T-helper 17 cell (primary cell): ENCODE measurements around the gene BMI1. TPM values are rescaled to one million over a fixed set of nuclear protein-coding genes. Genes with fewer than 3 reads are reported as not detected.

ENCODE experiments used
- ATAC-seq: fragments of 150-1000 bp; cut with Tn5 transposase; 2 replicates; pipeline ENCODE4 v1.10.0; 2021; ENCODE audit warnings: mild to moderate bottlenecking, moderate library complexity
- DNase-seq, 3 donors: peaks; one replicate each; pipeline versions ENCODE4 v3.0.0 to v3.0.0-alpha.2; 2020 to 2021
- H3K9me3 ChIP-seq: one replicate; pipeline ENCODE4 v1.7.0; 2013; ENCODE audit warnings: low read length, mild to moderate bottlenecking; ENCODE audit not compliant: control insufficient read depth, poor library complexity, severe bottlenecking
- H3K27ac Mint-ChIP-seq: one replicate; pipeline ENCODE4 v1.8.0; 2022; ENCODE audit warnings: mild to moderate bottlenecking, moderate library complexity, mixed read lengths
- H3K27me3 Mint-ChIP-seq: one replicate; pipeline ENCODE4 v1.8.0; 2022; ENCODE audit warnings: mixed read lengths
- H3K36me3 Mint-ChIP-seq: one replicate; pipeline ENCODE4 v1.8.0; 2022; ENCODE audit warnings: low read depth, mixed read lengths
- H3K4me1 Mint-ChIP-seq: one replicate; pipeline ENCODE4 v1.8.0; 2022; ENCODE audit warnings: mild to moderate bottlenecking, mixed read lengths
- H3K4me3 Mint-ChIP-seq: one replicate; pipeline ENCODE4 v1.8.0; 2022; ENCODE audit warnings: mild to moderate bottlenecking, moderate library complexity, mixed read lengths
- total RNA-seq, 4 donors: library from RNA in 2 of 4; stranded (reverse) in 2 of 4; gene quantifications; one replicate each; pipeline ENCODE4 v1.2.3 and lab custom pipeline; 2022 to 2026

The BMI1 gene
- total RNA-seq, 2 donors from 2014 or later = 53.5 to 72.4 TPM

DNA sequence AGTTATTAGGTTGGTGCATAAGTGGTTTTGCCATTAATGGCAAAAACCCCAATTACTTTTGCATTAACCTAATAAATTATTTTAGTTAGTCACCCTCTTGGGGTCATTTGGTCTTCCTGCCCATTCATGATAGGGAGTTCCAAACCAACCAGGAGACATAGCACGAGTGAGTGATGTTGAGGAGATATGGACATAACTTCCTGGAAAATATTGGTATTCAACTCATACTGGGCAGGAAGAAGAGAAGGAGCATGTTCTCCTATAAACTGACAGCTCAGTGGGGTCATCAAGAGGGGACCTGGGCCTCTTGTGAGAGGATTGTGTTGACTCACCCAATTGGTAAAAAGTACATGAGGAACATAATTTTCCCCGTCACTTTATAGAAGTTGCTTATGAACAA lies 48.1 kb downstream of the BMI1 start:
- DNase-seq = no peak
- H3K4me3 Mint-ChIP-seq = no peak overlapping the region
- no peaks in the 10 kb centered on the region for H3K36me3 Mint-ChIP-seq
- no peaks in the 10 kb centered on the region for H3K4me1 Mint-ChIP-seq
- H3K27ac Mint-ChIP-seq = no peak overlapping the region
- no peaks in the 10 kb centered on the region for H3K9me3 ChIP-seq
- ATAC-seq = no peak
- peaks cover 11% of the 10 kb centered on the region for H3K27me3 Mint-ChIP-seq

DNA sequence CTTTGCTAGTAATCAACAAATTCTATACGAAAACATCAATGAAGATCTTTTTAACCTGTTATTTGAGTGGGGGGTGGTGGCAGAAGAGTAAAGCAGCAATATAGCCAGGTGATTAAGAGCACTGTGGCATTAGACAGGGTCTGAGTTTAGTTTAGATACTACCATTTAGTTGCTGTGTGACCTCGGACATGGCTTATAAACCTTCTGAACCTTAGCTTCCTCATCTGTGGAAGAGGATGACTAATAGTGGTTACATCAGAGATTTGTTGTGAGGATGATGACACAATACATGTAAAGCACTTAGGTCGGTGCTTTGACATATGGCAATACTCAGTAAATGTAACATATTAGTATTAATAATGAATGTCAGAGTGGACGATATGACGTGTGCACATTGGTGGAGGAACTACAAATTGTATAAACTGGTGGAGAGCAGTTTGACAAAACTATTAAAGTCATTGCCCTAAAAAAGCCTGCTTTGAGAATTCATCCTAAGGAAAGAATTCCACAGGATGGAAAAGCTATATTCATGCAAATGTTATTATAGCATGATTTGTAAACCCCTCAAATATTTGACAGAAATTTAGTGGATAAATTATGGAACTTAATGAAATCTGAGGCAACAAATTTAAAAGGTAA lies 48.7 kb downstream of the BMI1 start:
- H3K9me3 ChIP-seq = no peaks in the 10 kb centered on the region
- no peak for DNase-seq
- no peak for ATAC-seq
- no peaks in the 10 kb centered on the region for H3K36me3 Mint-ChIP-seq
- no peak overlapping the region for H3K27ac Mint-ChIP-seq
- no peak overlapping the region for H3K4me3 Mint-ChIP-seq
- H3K27me3 Mint-ChIP-seq = peaks cover 11% of the 10 kb centered on the region
- H3K4me1 Mint-ChIP-seq = no peaks in the 10 kb centered on the region

DNA sequence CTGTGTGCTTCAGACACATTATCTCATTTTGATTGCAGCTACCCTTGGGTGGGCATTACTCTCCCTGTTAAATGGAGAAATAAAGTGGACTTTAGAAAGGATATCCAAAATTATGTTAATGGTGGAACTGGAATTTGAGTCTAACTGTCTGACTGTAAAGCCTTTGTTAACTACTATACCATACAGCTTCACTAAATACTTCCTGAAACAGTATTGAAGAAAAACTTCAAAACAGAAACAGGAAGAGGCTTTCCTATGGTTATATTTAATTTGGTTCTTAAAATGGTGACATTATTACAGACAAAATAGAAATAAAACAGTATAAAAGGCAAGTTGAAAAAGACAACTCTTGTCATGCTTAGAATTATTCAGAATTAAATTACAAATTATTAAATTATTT lies 49.4 kb downstream of the BMI1 start:
- Mint-ChIP-seq H3K4me1 (no peaks in the 10 kb centered on the region), H3K36me3 (no peaks in the 10 kb centered on the region), H3K27me3 (peaks cover 11% of the 10 kb centered on the region), H3K27ac (no peak overlapping the region), H3K4me3 (no peak overlapping the region)
- no peak for DNase-seq
- ATAC-seq = no peak
- no peaks in the 10 kb centered on the region for H3K9me3 ChIP-seq

DNA sequence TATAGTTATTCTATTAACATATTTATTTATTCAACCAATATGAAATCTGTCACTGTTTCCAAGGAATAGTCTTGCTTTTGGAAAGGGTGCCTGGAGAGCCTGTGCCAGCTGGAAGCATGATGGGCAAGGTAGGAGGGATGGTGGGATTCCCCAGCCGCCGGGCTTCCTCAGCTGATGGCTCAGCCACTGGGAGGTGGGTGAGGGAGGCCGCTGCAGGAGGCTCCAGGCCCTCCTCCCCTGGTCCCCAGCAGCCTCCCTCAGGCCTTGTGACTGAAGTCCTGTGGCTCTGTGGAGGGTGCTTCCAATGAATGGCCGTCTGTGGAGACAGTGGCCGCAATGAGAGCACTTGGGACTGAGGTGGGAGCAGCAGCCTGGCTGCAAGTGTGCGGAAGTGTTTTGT lies 51.4 kb downstream of the BMI1 start:
- no peak overlapping the region for H3K27ac Mint-ChIP-seq
- DNase-seq (no peak), ATAC-seq (no peak)
- H3K27me3 Mint-ChIP-seq = peaks cover 6% of the 10 kb centered on the region
- H3K4me1 Mint-ChIP-seq = no peaks in the 10 kb centered on the region
- H3K4me3 Mint-ChIP-seq = no peak overlapping the region
- H3K9me3 ChIP-seq = no peaks in the 10 kb centered on the region
- no peaks in the 10 kb centered on the region for H3K36me3 Mint-ChIP-seq

DNA sequence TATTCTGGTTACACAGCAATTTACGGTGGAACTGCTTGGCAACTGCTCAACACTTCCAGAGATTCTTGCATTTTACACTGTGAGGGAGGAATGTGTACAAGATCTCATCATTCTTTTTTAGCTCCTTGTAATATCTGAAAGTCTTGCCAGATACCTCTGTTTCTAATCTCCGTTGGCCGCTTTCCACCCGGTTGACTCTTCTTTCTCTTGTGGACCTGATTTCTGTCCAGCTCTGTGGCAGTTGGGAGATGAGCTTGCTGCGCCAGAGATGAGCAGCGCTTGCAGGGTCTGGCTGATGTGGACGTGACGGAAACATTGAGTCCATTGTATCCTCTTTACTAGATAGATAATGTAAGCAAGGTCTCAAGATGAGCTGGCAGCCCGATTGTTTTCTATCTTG lies 52.0 kb downstream of the BMI1 start:
- ATAC-seq = no peak
- Mint-ChIP-seq H3K27ac (no peak overlapping the region), H3K36me3 (no peaks in the 10 kb centered on the region), H3K4me3 (no peak overlapping the region), H3K27me3 (peaks cover 6% of the 10 kb centered on the region), H3K4me1 (no peaks in the 10 kb centered on the region)
- H3K9me3 ChIP-seq = no peaks in the 10 kb centered on the region
- no peak for DNase-seq

DNA sequence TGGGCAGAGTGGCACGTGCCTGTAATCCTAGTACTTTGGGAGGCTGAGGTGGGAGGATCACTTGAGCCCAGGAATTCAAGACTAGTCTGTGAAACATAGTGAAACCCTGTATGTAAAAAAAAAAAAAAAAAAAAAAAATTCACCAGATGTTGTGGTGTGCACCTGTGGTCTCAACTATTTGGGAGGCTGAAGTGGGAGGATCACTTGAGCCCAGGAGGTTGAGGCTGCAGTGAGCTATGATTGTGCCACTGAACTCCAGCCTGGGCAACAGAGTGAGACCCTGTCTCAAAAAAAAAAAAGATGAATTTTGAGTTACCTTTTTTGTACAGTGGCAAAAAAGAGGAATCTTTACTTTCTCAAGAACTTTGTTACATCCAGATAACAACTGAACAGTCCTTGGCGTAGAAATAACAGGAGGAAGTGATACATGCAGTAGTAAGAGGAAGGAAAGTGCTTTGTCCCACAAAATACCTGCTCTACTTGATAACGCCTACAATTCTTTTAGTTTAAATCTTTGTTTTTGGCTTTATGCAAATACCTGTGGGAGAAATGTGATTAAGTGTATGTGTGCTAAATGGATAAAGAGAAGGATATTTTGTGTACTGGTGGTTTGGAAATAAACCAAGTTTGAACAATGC lies 53.7 kb downstream of the BMI1 start:
- Mint-ChIP-seq H3K36me3 (no peaks in the 10 kb centered on the region), H3K27me3 (peaks cover 16% of the 10 kb centered on the region)
- no peak for ATAC-seq

DNA sequence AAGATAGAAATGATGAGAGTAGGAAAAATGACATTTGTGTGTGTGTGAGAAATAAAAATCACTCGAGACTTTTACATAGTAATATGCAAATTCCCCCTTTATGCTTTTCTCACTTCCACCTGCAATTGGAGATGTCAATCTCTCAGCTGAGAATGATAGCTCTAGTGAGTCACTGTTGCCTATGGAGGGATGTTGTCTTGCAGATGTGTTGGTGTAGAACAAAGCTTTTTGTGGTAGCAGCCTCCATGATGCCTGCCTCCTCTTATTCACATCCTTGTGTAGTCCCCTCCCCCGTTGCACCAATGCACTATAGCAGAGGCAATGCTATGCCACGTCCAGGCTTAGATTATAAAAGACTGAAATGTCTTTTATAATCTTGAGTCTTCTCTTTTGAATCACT lies 58.2 kb downstream of the BMI1 start:
- H3K27me3 Mint-ChIP-seq = peaks cover 18% of the 10 kb centered on the region
- ATAC-seq (no peak), DNase-seq (no peak)
- no peaks in the 10 kb centered on the region for H3K4me1 Mint-ChIP-seq
- H3K9me3 ChIP-seq = no peaks in the 10 kb centered on the region
- H3K27ac Mint-ChIP-seq = no peak overlapping the region
- H3K4me3 Mint-ChIP-seq = no peak overlapping the region
- H3K36me3 Mint-ChIP-seq = peaks cover 2% of the 10 kb centered on the region

More for the DNA sequence above, 53.7 kb downstream of the BMI1 start:
- Mint-ChIP-seq H3K27ac (no peak overlapping the region), H3K4me1 (no peaks in the 10 kb centered on the region), H3K4me3 (no peak overlapping the region)
- H3K9me3 ChIP-seq = no peaks in the 10 kb centered on the region
- DNase-seq = no peak

Other genes with a start within 250 kb of the BMI1 start
- gene EBLN1, start 103.1 kb upstream of the BMI1 start, total RNA-seq = not detected
- 10 to 100 TPM; 35.0 to 37.3 TPM for gene COMMD3, start 4.7 kb upstream of the BMI1 start, total RNA-seq
- not detected for gene SPAG6, start 24.4 kb downstream of the BMI1 start, total RNA-seq